Stimulated activated CD4-positive, alpha-beta T cell treated with anti-CD3 and anti-CD28 coated beads, Interleukin-4, amount 100 ng/mL, for 24 hours (primary cell): ENCODE data around the gene PVR.
"Not testable (repeated sequence)": the region's sequence is repeated elsewhere in the genome, so short reads cannot be mapped to it uniquely, and the experiment has no call there.

Source experiments
- DNase-seq: peaks from one replicate; pipeline ENCODE4 v3.0.0-alpha.2; 2020

Gene PVR

DNA sequence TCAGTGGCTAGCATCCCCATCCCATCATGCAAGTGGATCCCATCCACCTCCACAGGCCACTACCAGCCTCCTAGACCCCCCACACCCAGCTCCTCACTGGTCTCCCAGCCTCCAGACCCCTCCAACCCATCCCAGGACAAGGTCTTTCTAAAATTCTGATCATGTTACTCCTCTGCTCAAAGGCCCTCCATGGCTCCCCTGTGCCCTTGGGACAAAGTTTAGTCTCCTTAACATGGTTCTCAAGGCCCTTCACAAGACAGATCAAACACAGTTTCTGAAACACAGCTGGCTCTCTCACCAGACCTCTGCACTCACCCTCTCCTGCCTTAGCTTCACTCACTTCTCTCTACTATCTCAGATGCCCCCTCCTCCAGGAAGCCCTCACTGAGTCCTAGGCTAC lies 36.8 kb downstream of the PVR start:
- no peak for DNase-seq

DNA sequence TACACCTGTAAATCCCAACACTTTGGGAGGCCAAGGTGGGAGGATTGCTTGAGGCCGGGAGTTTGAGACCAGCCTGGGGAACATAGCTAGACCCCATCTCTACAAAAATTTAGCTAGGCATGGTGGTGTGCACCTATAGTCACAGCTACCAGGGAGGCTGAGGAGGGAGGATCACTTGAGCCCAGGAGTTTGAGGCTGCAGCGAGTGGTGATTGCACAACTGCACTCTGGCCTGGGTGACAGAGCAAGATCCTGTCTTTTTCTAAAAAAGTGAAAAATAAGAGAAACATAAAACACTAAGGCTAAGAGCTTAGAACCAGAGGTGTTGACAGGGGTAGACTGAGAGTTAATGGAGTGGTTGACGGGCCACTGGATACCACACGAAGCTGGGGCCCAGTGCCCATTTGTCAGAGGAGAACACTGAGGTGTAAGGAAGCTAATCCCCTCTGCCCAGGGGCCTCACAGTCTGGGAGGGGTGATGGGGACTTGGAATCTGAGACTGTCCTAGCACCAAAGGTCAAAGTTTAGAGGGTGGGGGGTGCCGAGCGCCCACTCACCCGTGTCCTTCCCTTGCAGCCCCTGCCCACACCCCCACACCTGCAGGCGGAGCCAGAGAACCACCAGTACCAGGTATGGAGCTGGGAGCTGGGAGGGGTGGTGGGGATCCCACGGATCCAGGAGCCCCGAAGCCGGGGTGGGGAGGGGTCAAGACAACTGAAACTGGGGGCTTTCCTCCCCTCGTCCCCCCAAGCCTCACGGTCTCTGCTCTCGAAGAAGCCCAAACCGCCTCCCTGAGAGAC lies 38.5 kb downstream of the PVR start:
- no peak for DNase-seq

DNA sequence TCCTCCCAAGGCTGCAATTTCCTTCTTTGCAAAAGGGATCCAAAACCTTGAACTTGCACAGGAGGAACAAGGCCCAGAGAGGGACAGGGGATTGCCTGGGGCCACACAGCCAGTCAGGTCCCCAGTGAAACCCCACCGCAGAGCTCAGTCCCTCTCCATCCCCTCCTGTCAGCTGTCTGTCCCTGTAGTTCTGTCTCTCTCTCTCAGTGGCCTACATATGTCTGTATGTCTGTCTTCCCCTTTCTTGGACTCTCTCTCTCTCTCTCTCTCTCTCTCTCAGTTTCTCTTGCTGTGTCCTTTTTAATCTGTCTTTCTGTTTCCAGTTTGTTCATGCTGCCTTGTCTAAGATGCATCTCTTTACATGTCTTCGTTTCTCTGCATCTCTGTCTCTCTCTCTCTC lies 39.1 kb downstream of the PVR start:
- no peak for DNase-seq

GRCh38 chr19:44683434-44684210 lies 39.9 kb downstream of the PVR start:
- DNase-seq: no peak

DNA sequence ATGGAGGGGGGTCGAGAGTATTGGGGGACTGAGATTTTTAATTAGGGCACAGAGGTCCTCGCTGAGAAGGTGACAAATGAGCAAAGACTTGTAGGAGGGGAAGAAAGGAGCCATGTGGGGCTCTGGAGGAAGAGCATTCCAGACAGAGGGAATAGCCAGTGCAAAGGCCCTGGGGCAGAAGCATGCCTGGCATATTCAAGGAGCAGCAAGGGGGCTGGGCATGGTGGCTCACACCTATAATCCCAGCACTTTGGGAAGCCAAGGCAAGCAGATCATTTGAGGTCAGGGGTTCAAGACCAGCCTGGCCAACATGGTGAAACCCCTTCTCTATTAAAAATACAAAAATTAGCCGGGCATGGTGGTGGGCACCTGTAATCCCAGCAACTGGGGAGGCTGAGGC lies 40.7 kb downstream of the PVR start:
- not testable (repeated sequence) for DNase-seq

DNA sequence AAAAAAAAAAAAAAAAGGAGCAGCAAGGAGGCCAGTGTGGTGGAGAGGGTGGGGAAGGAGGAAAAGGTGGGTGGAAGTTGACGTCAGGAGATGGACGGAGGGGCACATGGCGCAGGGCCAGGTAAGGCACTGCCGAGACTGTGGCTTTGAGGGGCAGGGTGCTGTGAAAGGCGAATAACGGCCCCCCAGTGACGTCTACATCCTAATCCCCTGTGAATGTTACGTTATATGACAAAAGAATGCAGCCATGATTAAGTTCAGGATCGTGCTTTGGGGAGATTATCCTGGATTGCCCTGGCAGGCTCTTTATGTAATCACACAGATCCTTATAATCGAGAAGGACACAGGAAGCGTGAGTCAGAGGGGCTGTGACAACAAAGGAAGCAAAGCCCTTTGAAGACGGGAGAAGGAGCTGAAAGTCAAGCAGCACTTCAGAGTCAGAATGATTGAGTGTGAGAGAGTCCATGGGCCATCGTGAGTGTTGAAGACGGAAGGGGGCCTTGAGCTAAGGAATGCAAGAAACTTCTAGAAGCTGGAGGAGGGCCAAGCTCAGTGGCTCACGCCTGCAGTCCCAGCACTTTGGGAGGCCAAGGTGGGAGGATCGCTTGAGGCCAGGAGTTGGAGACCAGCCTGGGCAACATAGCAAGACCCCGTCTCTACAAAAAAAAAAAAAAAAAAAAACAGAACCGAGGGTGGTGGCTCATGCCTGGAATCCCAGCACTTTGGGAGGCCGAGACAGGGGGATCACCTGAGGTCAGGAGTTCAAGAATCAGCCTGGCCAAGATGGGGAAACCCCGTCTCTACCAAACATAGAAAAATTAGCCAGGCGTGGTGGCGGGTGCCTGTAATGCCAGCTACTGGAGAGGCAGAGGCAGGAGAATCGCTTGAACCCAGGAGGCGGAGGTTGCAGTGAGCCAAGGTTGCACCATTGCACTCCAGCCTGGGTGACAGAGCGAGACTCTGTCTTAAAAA lies 41.5 kb downstream of the PVR start:
- no peak for DNase-seq

DNA sequence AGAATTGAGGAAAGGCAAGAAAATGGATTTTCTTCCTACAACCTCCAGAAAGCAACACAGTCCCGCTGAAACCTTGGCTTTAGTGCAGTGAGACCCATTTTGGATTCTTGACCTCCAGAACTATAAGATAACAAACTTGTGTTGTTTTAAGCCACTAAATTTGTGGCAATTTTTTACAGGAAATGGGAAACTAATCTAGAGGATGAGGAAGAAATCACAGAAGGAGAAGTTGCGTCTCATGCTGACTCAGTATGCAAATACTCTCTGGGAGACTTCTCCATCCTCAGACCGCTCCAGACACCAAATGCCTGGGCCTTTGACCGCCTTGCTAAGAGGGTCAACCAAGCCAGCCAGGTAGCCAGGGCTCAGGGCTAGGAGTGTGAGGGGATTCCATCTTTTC lies 42.2 kb downstream of the PVR start:
- DNase-seq: no peak

DNA sequence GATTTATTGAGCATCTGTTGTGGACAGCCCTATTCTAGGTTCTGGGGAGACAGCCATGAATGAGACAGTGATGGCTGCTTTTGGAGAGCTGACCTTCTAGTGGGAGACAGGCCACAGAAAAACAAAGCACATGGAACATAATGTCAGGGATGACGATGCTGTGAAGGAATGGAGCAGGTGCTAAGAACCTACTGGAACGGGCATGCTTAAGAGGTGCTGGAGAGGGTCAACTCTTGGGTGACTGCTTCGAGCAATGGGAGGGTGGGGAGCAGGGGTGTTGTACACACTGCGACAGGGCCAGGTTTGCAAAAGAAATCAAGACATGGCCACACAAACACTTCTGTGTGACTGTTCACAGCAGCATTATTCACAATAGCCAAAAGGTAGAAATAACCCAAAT lies 43.2 kb downstream of the PVR start:
- no peak for DNase-seq

GRCh38 chr19:44687888-44688287 lies 44.2 kb downstream of the PVR start:
- no peak for DNase-seq

GRCh38 chr19:44689290-44690130 lies 45.8 kb downstream of the PVR start:
- DNase-seq: peak; percentile 85

GRCh38 chr19:44690131-44690440 lies 46.4 kb downstream of the PVR start:
- DNase-seq: no peak

- no peak for DNase-seq
These were observed 48.6 kb downstream of the PVR start for GRCh38 chr19:44692379-44692721.

DNA sequence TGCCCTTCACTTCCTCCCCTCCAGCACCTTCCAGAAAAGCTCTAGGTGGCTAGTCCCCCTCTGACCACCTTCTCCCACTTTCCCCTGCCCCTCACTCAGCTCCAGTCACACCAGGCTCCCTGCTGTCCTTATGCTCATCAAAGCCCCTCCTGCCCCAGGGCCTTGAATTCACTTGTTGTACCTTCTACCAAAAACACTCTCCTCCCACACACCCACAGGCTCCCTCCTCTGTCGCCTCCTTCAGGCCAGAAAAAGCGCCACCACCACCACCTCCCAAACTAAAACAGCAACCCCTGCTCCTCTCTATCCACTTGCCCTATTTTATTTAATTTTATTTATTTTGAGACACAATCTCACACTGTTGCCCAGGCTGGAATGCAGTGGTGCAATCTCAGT lies 50.5 kb downstream of the PVR start:
- DNase-seq: peak; percentile 21

- no peak for DNase-seq
These were observed 53.4 kb downstream of the PVR start for GRCh38 chr19:44696939-44697669.

DNA sequence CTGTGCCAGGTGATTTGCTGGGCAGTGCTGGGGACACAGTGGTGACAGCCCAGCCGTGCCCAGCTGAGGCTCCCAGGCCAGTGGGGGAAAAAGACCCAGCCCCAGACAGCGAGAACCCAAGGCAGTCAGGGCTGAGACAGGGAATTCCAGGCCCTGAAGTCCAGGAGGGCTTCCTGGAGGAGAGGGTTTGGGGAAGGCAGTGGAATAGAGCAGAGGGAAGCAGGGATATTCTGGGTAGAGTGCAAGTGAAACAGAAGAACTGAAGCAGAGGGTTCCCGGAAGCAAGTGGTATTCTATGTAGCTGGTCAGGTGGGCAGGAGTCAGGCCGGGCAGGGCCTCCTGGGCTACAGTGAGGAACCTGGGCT lies 53.9 kb downstream of the PVR start:
- no peak for DNase-seq

DNA sequence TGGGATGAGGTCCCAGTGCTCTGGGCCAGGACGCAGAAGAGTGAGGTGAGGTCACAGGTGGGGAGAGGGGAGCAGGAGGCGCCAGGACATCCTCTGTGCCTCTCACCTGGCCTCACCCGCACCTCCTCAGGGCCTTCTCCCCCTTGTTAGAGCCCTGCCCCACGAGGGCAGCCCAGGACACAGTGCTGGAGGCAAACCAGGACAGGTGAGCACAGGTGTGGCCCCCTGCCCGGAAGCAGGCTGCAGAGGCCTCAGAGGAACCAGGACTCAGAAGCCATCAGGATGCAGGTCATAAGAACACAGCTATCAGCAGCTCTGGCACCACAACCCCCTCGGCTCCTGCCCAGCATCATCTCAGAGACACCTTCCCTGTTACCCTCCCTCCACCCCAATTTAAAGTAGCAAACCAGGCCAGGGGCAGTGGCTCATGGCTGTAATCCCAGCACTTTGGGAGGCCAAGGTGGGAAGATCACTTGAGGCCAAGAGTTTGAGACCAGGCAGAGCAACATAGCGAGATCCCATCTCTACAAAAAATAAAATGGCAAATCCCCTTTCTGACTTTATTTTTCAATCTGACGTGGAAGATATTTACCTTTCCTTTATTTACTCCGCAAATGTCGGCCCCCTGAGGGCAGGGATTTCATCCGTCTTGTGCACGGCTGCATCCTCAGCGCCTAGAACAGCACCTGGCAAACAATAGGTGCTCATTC lies 54.9 kb downstream of the PVR start, which contains the start of gene CEACAM16:
CEACAM16 (plus strand) TSS at position 660 of the 710 bp plus-strand sequence. CDS start 2,306 bp downstream, outside the sequence.
- no peak for DNase-seq

DNA sequence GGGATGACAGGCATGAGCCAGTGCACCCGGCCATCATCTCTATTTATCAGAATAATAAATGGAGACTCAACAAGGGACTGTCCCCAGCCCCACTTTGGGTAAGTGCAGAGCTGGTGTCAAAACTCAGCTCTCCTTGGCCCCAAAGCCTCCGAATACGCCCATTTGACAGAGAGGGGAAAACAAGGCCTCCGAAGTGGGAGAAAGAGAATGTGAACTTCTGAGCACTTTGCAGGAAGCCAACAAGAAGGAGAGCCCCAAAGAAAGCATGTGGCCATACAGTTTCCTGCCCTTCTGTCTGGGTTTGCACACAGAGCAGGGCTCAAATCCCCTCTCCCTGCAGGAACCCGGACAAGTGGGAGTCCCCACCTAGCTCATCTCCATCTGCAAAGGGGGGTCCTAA lies 56.8 kb downstream of the PVR start:
- DNase-seq: no peak

GRCh38 chr19:44701228-44701627 lies 57.5 kb downstream of the PVR start:
- no peak for DNase-seq

DNA sequence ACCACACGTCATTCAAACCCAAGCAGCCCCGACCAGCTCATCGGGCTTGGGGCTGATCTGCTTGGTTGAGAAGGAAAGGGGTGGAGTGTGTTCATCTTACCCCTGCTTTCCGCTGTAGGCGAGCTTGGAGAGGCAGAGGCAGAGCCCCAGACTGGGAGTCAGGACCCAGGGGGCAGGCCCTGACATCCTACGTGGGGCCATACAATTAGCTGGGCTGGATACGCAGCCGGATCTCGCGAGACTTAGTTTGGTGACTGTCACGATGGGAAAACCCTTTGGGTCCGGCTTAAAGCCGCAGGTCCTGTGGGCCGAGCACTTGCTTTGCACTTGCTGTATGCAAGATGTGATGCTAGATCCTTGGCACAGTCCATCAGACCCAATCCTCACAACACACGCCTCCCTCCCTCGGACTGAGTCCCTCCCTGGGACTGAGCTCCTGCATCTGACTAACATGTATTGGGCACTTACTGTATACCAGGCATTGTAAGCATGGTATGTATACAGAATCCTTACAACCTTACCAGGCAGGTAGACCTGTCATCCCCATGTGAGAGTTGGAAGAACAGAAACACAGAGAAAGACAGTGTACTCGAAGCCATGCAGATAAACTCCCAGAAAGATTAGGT lies 59.0 kb downstream of the PVR start:
- no peak for DNase-seq

DNA sequence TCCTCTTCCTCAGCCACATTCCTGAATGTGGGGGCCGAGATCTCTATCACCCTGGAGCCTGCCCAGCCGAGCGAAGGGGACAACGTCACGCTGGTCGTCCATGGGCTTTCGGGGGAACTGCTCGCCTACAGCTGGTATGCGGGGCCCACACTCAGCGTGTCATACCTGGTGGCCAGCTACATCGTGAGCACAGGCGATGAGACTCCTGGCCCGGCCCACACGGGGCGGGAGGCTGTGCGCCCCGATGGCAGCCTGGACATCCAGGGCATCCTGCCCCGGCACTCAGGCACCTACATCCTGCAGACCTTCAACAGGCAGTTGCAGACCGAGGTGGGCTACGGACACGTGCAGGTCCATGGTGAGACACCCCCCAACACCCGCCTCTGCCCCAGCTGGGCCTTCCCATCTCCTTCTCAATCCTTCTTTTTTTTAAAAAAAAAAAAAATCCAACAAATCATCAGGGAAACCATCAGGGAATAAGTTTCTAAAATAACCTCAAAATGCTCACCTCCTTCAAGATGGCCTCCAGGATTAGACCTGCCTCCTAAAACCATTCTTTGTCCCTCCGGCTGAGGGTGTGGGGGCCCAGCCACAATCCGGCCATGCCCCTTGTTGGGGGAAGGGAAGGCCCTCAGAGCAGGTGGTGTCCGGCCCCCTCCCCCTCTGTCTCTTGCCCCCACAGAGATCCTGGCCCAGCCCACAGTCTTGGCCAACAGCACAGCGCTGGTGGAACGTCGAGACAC lies 59.8 kb downstream of the PVR start:
- no peak for DNase-seq
